LoVo (cell line): Measurements from ENCODE around the gene RELN.

Experiments
- DNase-seq: peaks from one replicate; pipeline ENCODE4 v3.0.0-alpha.2; 2016; ENCODE audit warnings: low spot score

Gene RELN

DNA sequence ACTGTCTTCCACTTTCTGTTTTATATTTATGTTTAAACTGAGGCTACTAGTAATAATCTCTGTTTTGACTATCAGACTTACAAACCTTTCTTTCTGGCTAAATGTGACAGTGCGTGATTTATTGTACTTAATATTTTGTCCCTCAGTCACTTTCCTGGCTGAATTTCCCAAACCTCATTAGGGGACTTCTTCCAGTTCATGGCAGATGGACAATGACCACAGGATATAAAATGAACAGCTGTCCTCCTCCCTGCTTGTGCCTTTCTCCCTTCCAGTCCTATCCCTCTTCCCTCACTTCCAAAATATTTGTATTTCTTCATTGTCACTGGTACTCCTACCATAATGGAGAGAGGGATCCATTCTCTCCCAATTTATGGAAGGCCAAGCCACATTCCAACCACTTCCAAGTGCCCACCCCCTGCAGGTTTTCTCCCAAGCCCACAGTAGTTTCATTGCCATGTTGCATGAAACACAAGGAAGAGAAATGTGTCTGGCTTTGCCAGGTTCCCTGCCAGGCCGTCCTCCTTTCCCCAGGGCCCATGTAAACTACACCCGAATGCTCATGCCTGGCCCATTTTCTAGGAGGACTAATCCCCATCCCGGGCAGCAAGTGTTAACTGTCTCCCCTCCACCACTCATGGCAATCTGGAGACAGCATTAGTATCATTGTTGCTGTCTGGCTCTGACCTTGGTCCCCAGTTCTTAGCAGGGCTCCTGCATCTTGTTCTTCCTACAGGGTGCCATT, 273.9 kb downstream of the RELN start:
- DNase-seq = no peak

DNA sequence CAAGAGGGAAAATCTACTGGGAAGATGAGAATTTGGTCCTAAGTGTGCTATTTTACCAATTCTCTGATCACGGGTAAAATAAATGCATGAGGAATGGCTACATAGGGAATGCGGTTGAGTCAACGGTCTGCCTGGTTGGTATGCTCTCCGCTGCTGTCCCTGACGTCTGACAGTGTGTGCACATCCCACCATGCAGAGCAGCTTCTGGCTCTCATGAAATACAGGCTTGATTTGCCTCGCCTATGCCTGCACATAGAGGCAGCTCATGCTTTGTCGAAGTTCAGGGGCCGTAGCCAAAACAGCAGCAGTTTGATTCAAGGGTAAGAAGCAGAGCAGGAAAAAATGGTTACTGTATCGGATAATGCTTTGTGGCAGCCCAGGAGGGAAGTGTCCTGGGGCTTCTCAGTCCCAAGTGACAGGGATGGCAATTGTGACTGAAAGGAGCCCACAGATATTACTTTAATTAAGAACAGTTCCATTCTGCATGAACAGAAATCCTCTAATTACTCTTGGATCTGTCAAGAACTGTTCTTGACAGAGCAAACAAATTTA, 275.0 kb downstream of the RELN start:
- no peak for DNase-seq

DNA sequence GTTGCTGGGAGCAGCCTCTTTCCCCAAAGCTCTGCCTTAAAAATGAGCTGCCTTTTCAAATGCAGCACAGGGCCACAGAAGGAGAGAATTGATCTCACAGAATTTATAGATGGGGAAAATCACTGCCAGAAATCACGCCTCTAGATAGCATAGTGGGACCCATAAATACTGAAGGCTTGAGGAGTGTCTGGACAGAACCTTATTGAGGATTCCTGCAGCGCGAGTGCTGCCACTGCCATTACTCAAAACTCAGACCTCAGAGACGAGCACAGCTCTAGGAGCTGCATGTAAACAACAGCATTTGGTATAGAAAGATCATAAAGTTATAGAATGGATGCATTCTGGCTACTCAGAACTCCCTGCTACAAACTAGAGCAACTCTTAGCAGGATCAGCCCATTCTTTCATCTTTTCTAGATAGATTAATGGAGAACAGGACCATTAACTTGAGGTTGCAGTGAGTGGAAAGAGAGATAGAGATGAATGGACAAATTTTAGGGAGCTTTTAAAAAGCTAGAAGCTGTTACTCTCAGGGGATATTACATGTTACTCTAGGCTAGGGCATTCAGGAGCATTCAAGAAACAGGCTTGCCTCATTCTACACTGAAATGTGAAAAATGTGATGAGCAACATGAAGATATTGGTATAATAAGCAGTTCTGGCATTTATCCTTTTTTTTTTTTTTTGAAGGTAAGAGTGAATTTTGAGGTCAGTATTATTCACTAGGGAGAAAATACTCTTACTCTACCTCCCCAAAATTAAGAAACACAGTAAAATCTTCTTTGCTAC, 276.3 kb downstream of the RELN start:
- DNase-seq = no peak

DNA sequence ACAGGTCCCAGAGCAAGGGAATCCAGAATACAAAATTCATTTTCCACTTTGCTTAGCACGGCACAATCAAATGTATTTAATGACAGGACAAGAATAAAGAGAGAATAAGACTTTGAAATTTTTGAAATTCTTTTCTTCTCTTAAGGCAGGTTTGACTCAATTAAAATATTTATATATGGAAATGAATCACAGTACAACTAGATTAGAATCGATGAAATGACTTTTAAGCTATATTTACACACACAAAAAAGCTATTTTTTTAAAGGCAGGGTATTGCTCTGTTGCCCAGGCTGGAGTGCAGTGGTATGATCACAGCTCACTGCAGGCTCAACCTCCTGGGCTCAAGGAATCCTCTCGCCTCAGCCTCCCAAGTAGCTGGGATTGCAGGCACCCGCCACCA, 278.0 kb downstream of the RELN start:
- DNase-seq = no peak

DNA sequence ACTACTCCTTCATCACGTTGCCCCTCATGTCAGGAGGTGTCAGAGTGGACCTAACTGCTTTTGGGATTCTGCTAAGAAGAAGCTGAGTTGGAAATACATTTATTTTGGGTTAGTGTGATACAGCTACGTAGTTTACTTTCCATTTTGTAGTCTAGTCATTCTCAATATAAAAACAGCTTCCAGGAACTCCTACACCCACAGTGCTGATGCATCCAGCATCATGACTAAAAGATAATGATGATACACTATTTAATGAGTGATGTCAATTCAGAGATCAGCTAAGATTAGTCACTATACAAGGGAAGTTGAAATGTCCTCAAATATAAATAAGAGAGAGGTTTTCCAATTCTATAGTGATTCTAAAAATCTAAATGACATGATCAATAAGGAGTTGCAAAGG, 279.2 kb downstream of the RELN start:
- DNase-seq = no peak

DNA sequence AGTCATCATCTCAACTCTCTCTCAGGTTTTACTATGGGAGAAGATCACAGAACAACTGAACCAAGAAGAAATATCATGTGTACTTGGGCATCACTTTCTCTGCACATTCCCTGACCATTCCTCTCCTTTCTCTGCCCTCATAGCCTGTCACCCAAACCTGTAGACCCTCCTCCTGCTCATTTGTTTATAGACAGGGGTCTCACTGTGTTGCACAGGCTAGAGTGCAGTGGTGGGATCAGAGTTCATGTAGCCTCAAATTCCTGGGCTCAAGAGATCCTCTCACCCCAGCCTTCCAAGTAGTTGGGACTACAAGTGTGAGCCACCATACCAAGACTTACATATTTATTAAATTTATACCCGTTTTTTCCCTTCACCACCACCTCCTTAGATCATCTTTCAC, 282.7 kb downstream of the RELN start:
- no peak for DNase-seq

DNA sequence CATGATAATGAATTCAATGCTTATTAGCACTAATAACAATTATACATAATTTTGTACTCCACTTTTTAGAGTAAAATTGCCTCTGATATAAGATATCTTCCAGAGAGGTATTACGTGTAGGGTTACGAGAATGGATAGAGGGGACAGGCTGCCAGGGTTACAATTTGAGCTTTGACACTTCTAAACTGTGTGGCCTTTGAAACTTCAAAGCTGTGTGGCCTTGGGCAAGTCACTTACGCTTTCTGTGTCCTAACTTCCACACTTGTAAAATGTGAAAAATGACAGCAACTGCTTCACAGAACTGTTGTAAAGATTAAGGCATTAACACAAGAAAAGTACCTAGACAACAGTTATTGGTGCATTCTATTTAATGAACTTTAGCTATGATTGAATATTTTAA, 283.9 kb downstream of the RELN start:
- DNase-seq = no peak

DNA sequence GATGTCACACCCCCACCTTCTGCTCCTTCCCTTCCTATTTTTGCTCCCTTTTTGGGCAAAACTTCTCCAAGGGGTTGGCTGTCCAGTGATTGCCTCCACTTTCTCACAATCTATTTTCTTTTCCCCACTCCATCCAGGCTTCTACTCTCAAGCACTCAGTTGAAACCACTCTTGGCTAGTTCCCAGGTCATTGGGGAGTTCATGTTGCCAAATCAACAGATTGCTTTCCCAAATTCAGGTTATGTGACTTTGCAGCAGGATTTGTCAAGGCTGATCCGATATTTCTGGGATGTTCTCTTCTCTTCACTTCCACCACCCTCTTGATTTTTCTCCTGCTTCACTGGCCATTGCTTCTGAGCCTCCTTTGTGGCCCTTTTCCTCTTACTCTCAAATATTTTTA, 284.8 kb downstream of the RELN start:
- no peak for DNase-seq

DNA sequence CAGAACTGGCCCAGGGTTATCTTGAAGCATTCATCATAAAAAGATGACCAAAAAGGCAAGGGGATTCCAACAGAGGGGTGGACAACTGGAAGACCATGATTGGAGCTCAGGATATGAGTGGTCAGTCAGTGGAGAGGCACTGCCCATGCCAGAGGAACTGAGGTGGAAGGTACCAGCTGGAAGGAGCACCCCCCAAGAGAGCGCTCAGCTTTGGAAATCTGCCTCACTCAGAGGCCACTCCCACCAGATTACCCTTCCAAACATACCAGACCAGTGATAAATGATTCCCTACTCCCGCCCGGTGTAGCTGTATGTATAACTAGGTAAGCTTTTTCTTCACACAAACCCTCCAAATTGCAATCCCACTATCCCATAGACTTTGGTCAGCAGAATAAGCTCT, 286.5 kb downstream of the RELN start:
- DNase-seq = no peak

DNA sequence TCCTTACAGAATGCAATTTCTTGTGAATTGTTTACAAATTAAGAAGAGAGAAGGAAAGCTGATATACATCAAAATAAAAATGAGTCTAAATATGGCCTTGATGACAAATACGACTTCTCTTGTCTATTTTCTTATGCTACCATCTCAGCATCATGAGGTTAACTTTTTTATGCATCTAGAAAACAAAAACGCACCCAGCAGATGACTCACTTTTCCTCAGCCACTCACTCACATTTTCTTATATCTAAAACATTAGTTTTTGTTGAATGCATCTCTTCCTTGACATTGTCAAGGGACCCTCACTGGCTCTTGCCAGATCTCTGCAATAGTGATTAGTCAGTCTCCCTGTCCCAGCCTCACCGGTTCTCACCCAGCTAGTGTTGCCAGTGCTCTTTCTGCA, 287.0 kb downstream of the RELN start:
- DNase-seq = no peak

DNA sequence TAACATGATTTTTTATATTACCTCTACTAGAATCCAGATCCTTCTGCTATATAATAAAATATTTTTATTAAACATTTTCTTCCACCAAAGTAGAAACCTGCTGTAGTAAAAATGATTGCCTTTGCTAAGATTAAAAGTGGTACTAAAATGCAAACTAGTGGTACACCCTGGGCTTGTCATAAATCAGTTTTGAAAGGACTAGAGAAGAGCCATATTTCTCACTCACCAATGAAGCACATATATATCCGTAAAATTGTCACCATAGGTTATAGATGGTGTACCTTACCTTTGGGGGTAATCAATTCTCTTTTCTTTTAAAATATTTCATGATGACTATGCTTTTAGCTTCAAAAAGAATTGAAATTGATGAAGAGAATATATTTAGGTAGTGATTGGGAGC, 290.4 kb downstream of the RELN start:
- DNase-seq = no peak

DNA sequence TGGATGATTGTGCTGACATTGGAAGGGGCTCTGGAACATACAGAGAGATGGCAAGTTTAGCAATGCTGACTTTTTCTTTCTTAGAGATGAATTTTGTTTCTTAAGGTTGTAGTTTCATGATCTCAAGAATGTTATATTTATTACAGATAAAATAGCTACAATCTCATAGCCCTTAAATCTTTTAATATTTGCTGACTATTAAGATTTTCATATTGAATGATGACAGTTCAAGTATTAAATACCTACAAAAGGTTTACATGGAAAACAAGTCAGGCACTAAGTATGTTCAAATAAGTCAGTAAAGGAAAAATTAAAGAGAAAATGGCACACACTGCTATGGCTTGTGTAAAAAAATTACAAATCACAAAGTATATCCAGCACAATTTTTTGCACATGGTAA, 291.4 kb downstream of the RELN start:
- DNase-seq = no peak

DNA sequence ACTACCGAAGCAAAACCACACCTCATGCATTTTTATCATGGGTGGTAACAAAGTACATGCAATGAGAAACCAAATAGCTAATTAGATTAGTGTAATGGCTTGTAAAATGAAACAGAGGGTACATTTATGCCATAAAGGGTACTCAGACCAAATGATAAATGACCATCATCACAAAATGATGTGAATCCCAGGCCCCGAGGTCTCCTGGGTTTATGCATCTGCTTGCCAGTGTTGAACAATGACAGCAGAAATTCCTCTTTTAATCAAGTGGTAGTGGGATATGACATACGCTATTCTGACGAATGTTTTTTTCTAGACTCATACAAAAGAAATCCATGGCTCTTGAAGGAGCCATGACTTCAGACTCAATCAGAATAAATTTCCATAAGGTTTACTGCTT, 293.9 kb downstream of the RELN start:
- no peak for DNase-seq

DNA sequence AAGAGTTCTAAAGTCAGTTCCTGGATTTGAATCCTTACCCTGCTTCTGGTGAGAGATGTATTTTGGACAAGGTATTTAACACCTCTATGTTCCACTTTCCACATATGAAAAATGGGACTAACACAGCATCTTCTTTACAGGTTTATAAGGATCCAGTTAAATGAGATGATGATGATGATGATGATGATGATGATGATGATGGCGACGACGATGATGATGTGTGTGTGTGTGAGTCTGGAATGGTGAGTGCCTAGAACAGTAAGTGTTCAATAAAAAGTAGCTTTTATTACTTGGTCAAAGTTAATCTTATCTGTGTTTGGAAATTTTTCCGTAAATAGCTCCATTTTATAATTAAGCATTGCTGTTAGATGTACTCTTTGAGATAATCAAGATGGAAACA, 295.2 kb downstream of the RELN start:
- DNase-seq = no peak

DNA sequence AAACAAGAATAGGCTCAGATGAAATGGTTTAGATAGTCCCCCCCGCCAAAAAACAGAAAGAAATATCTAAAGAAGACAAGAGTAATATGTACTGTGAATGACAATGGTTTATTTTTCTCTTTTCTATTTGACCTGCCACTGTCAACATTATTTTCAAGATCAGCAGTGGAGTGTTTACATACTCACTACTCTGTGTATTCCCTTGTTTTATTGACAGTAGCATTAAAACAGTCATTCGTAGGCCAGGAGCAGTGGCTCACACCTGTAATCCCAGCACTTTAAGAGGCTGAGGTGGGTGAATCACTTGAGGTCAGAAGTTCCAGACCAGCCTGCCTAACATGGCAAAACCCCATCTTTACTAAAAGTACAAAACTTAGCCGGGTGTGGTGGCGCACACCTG, 298.2 kb downstream of the RELN start:
- no peak for DNase-seq

DNA sequence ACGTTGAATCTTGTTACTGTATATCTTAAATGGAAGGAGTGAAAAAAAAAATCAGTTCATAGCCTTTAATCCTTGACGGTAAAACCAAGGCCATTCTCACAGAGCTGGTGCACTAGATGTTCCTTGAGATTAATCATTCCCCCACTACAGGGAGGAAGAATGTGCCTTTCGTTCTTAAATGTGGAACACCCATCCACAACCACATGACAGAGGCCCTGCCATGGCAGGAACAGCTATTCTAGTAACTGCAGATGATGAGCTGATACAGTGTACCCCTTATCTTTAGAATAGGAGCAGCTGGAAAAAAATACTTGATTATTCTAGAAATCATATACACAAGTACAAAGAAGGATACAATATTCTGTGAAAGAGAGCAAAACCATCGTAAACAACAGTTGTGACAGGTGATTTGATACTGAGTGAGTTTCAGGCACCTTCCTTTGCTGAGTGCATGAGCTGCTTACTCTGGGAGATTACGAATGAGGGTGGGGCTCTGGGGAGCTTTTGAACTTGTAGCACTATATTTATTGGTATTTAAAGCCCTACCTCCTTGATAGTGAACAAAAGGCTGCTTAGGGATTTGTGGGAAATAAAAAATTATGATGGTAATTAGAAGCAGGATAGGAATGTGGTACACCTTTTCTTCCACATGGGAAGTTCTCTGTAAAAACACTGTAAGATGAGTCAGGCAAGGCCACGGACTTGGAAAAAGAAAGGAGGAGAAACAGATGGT, 299.1 kb downstream of the RELN start:
- no peak for DNase-seq

DNA sequence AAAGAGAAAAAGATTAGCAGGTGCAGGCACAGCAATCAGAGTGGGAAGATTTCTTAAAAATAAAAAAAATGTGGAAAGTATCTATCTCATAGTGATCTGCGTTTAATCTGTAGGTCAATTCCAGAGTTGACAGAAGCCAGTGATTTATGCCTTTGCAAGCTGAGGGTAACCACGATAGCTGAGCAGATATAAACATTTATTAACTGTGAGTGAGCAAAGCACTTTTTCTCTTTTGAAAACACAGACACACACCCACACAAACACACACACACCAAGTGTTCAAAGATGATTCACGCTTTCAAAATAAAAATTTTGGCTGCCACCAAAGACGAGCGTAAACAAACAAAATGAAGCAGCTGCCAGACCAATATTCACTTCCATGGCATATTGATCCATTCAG, 300.2 kb downstream of the RELN start:
- no peak for DNase-seq

DNA sequence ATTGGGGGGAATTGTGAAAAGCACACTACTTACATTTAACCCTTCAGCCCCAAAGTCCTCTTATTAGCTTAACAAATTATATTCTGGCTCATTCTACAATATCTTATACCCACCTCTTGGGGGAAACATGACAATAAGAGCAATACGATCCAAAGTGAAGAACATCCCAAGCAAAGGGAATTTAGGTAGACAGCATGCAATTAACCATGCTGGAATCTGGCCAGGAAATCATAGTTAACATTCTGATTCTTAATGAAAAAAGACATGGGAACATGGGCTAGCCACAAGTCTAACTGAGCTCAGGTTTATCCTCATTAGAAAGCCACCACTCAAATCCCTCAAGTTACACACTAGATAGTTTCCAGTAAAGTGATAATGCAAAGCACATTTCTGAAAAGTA, 301.5 kb downstream of the RELN start:
- no peak for DNase-seq

DNA sequence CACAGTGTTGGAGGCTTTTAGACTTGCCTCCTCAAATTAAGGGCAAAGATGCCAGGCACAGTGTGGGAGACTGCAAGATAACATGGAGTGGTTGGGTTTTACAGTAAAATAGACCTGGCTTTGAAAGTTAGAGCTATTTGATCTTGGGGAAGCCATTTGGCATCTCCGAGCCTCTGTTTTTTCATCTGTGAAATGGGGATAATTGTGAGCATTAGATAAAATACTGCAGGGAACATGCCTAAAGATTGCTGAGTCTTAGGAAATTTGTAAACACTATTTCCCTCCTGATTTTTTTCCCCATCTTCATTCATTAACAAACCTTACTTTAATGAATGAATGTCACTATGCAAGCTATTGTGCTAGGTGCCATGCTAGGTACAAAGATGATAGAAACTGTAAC, 302.2 kb downstream of the RELN start:
- no peak for DNase-seq

DNA sequence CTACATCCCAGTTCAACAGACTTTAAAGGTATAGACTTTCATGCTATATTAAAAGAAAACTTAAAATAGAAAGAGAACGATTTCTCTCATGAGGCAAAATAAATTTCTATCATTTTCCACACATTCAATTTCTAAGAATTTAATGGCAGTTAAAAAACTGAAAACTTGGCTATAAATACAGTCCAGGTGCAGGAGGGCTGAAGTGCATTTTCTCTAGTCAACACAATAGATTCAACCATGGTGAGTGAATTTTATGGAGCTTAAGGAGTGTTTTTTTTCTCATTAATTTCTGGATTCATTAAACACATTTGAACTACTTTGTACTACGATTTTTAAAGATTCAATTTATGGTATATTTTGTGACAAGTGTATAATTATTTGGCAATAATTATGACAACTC, 302.7 kb downstream of the RELN start:
- DNase-seq = no peak

DNA sequence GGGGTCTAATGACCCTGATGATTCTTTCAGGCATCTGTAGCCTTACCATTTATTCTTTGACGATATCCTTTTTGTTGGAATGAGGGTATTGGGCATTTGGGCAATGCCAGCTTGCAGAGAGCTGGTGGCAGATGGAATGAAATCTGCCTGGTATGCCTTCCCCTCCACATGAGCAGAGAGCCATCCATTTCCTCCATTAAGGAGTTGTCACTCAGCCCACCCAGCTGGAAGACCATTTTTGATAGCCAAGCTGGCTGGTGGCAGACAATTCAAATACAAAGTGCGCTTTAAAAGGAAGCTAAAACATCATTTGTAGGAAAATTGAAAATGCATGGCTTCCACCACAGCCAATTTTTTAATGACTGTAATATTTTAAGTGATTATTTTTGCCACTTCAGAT, 303.4 kb downstream of the RELN start:
- no peak for DNase-seq

DNA sequence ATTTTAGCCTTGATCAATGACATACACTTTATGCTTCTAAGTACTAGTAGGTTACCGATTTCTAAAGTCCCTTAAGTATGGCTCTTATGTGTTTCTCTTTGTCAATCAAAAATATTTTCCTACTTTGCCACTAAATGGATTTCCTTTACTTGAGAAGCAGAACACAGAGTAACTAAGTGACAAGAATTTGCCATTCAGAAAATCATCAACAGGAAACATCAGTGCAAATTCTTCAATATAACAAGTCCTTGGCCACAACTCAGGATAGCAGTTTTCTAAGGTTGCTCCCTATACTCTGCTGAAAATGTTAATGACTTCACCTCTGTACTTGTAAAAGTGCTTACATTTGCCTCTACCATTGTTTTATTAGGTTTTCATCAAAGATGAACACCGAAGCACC, 303.8 kb downstream of the RELN start:
- no peak for DNase-seq

DNA sequence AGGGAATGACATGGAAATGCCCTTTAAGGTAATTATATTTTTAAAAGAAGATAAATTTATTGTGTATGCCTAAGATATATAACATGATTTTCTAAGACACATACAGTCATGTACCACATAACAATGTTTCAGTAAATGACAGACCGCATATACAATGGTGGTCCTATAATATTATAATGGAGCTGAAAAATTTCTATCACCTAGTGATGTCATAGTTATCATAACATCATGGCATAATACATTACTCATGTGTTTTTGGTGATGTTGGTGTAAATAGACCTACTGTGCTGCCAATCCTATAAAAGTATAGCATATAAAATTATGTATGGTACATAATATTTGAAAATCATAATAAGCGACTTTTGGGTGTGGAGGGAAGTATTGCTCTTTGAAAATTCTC, 306.1 kb downstream of the RELN start:
- DNase-seq = no peak
